ACHN (cell line): ENCODE measurements around the gene NAPG.
"Not testable (repeated sequence)": the region's sequence is repeated elsewhere in the genome, so short reads cannot be mapped to it uniquely, and the experiment has no call there.

Source experiments
- DNase-seq: peaks from one replicate; pipeline ENCODE4 v3.0.0-alpha.2; 2015
- in situ Hi-C: cut with HindIII; loops from 2 replicates; pipeline ENCODE4 v1.10.0; 2017; ENCODE audit warnings: low sequenced_read_pairs, low pct_ligation_motif_present, low pct_unique_long_range_greater_than_20kb

Gene NAPG

GRCh38 chr18:10530852-10531251 lies 5.0 kb downstream of the NAPG start:
- in situ Hi-C loops = no loop called here
- DNase-seq = no peak

- no peak for DNase-seq
- in situ Hi-C loops = no loop called here
Measured at GRCh38 chr18:10533111-10533510, 7.3 kb downstream of the NAPG start.

- in situ Hi-C loops = no loop called here
- no peak for DNase-seq
Measured at GRCh38 chr18:10536280-10536679, 10.5 kb downstream of the NAPG start.

GRCh38 chr18:10537765-10538164 lies 11.9 kb downstream of the NAPG start:
- in situ Hi-C loops = no loop called here

GRCh38 chr18:10539124-10539523 lies 13.3 kb downstream of the NAPG start:
- in situ Hi-C loops, DNase-seq: not testable (repeated sequence)

More at GRCh38 chr18:10537765-10538164, 11.9 kb downstream of the NAPG start:
- DNase-seq = no peak

GRCh38 chr18:10543277-10543676 lies 17.4 kb downstream of the NAPG start:
- in situ Hi-C loops = no loop called here
- DNase-seq = no peak

- no peak for DNase-seq
- in situ Hi-C loops = no loop called here
Measured at GRCh38 chr18:10544093-10544748, 18.4 kb downstream of the NAPG start.

GRCh38 chr18:10546557-10547300 lies 20.9 kb downstream of the NAPG start:
- in situ Hi-C loops = no loop called here
- DNase-seq = no peak

- in situ Hi-C loops = no loop called here
- no peak for DNase-seq
Measured at GRCh38 chr18:10552226-10552625, 26.4 kb downstream of the NAPG start.

GRCh38 chr18:10556251-10556650 lies 30.4 kb downstream of the NAPG start:
- DNase-seq, in situ Hi-C loops: not testable (repeated sequence)

GRCh38 chr18:10557085-10557677 lies 31.4 kb downstream of the NAPG start:
- in situ Hi-C loops = no loop called here
- DNase-seq = no peak

GRCh38 chr18:10558243-10558966 lies 32.6 kb downstream of the NAPG start:
- in situ Hi-C loops = no loop called here
- no peak for DNase-seq

- no peak for DNase-seq
- in situ Hi-C loops = no loop called here
Measured at GRCh38 chr18:10558967-10559298, 33.1 kb downstream of the NAPG start.

- in situ Hi-C loops = no loop called here
- peak; percentile 6 for DNase-seq
Measured at GRCh38 chr18:10559553-10560451, 34.0 kb downstream of the NAPG start.

- peak; percentile 54 for DNase-seq
- in situ Hi-C loops = no loop called here
Measured at GRCh38 chr18:10560452-10561045, 34.7 kb downstream of the NAPG start.

- no peak for DNase-seq
- in situ Hi-C loops = no loop called here
Measured at GRCh38 chr18:10562773-10563160, 36.9 kb downstream of the NAPG start.

- no peak for DNase-seq
Measured at GRCh38 chr18:10563886-10564285, 38.1 kb downstream of the NAPG start.

More at GRCh38 chr18:10563886-10564285, 38.1 kb downstream of the NAPG start:
- in situ Hi-C loops = no loop called here
